WTC11 (cell line): ENCODE results near the gene FDPS.

Experiments
- ATF6 ChIP-seq: sonication (generic); formaldehyde crosslinking; IDR thresholded peaks from 2 replicates; pipeline ENCODE4 v1.8.1; 2023; ENCODE audit warnings: mild to moderate bottlenecking, missing genetic modification reagents
- ERG ChIP-seq: fragments of 250-450 bp; sonication (Bioruptor Pico); IDR thresholded peaks from 2 replicates; pipeline ENCODE4 v1.8.0; 2021; ENCODE audit warnings: mild to moderate bottlenecking
- ESRRA ChIP-seq: sonication (generic); formaldehyde crosslinking; IDR thresholded peaks from 2 replicates; pipeline ENCODE4 v1.8.1; 2022; ENCODE audit warnings: mild to moderate bottlenecking, missing genetic modification reagents, borderline replicate concordance
- IRF1 ChIP-seq: sonication (generic); formaldehyde crosslinking; IDR thresholded peaks from 2 replicates; pipeline ENCODE4 v1.8.0; 2023; ENCODE audit warnings: missing genetic modification reagents
- USF1 ChIP-seq: sonication (generic); formaldehyde crosslinking; IDR thresholded peaks from 2 replicates; pipeline ENCODE4 v1.8.0; 2022; ENCODE audit warnings: mild to moderate bottlenecking, missing genetic modification reagents
- ZNF232 ChIP-seq: sonication (generic); formaldehyde crosslinking; IDR thresholded peaks from 2 replicates; pipeline ENCODE4 v1.8.0; 2022; ENCODE audit warnings: mild to moderate bottlenecking, missing genetic modification reagents
- TF ChIP-seq, protein P1 (sequence below): fragments of 200-600 bp; IDR thresholded peaks from 2 replicates; pipeline ENCODE4 v1.8.0; 2022; ENCODE audit warnings: antibody characterized with exemption

DNA sequence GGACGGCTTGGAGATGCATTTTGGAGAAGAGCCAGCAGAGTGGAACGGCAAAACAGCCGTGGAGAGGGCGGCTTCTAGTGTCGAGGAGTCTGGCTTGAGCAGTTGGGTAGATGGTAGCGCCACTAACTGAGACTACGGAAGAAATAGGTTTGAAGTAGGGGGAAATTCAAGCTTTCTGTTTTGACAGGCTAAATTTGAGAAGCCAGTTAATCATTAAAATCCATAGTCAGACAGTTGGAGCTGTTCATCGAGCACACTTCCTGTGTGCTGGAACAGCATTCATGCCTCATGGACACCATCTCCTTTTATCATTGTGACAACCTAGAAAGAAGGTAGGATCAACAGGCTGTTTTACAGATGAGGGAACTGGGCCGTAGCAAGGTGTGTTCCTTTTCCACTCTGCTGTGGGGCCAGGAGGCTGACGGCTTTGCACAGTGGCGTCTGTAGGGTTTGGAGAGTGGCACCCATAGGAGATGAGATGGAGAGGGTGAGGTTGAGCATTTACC is 4.1 kb upstream of the FDPS start:
- TF ChIP-seq, protein P1, sequence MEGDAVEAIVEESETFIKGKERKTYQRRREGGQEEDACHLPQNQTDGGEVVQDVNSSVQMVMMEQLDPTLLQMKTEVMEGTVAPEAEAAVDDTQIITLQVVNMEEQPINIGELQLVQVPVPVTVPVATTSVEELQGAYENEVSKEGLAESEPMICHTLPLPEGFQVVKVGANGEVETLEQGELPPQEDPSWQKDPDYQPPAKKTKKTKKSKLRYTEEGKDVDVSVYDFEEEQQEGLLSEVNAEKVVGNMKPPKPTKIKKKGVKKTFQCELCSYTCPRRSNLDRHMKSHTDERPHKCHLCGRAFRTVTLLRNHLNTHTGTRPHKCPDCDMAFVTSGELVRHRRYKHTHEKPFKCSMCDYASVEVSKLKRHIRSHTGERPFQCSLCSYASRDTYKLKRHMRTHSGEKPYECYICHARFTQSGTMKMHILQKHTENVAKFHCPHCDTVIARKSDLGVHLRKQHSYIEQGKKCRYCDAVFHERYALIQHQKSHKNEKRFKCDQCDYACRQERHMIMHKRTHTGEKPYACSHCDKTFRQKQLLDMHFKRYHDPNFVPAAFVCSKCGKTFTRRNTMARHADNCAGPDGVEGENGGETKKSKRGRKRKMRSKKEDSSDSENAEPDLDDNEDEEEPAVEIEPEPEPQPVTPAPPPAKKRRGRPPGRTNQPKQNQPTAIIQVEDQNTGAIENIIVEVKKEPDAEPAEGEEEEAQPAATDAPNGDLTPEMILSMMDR = no peak
- TF ChIP-seq USF1 (CRISPR knock-in tag) = no peak
- TF ChIP-seq ATF6 = no peak
- TF ChIP-seq ERG = no peak
- no peak for TF ChIP-seq ESRRA
- no peak for TF ChIP-seq IRF1 (CRISPR knock-in tag)
- TF ChIP-seq ZNF232 = no peak
